GM21423 (cell line): ENCODE results near the gene VDAC2.
A peak's percentile ranks its signal among the peaks of the same experiment; 100 is the strongest.
"Not testable (repeated sequence)": the region's sequence is repeated elsewhere in the genome, so short reads cannot be mapped to it uniquely, and the experiment has no call there.

Source experiments
- ATAC-seq: cut with Tn5 transposase; IDR thresholded peaks from one replicate; pipeline ENCODE4 v1.9.1; 2021; ENCODE audit warnings: mild to moderate bottlenecking, moderate library complexity; ENCODE audit not compliant: unreplicated experiment

The VDAC2 gene

GRCh38 chr10:75210282-75211006, at the start of gene VDAC2:
Gene VDAC2 (plus strand): TSS chr10:75210796. CDS start chr10:75211159, 363 bp downstream.
- peak; percentile 89 for ATAC-seq

- peak; percentile 90 for ATAC-seq
These were observed 44.6 kb upstream of the VDAC2 start for GRCh38 chr10:75165684-75166622.

- peak; percentile 37 for ATAC-seq
These were observed 44.0 kb upstream of the VDAC2 start for GRCh38 chr10:75166623-75166972.

- no peak for ATAC-seq
These were observed 42.3 kb upstream of the VDAC2 start for GRCh38 chr10:75168275-75168674.

- ATAC-seq, result no peak
These were observed 40.4 kb upstream of the VDAC2 start for GRCh38 chr10:75170215-75170614.

GRCh38 chr10:75175046-75175445, 35.5 kb upstream of the VDAC2 start:
- ATAC-seq, result no peak

- no peak for ATAC-seq
These were observed 34.5 kb upstream of the VDAC2 start for GRCh38 chr10:75176046-75176445.

GRCh38 chr10:75176736-75177135, 33.9 kb upstream of the VDAC2 start:
- ATAC-seq, result no peak

- no peak for ATAC-seq
These were observed 30.9 kb upstream of the VDAC2 start for GRCh38 chr10:75179657-75180177.

- ATAC-seq, result no peak
These were observed 30.0 kb upstream of the VDAC2 start for GRCh38 chr10:75180592-75180991.

GRCh38 chr10:75181073-75181472, 29.5 kb upstream of the VDAC2 start:
- no peak for ATAC-seq

- ATAC-seq, result no peak
These were observed 24.3 kb upstream of the VDAC2 start for GRCh38 chr10:75186310-75186709.

- ATAC-seq, result no peak
These were observed 22.6 kb upstream of the VDAC2 start for GRCh38 chr10:75187961-75188426.

GRCh38 chr10:75188522-75188921, 22.1 kb upstream of the VDAC2 start:
- ATAC-seq, result not testable (repeated sequence)

- ATAC-seq, result no peak
These were observed 21.1 kb upstream of the VDAC2 start for GRCh38 chr10:75189266-75190096.

GRCh38 chr10:75191821-75192568, 18.6 kb upstream of the VDAC2 start:
- no peak for ATAC-seq

GRCh38 chr10:75194625-75195024, 16.0 kb upstream of the VDAC2 start:
- ATAC-seq, result not testable (repeated sequence)

GRCh38 chr10:75195035-75195763, 15.4 kb upstream of the VDAC2 start:
- no peak for ATAC-seq

GRCh38 chr10:75197066-75197465, 13.5 kb upstream of the VDAC2 start:
- ATAC-seq, result no peak
